H1 (cell line): ENCODE results near the gene GHRH. TPM values are rescaled to one million over a fixed set of nuclear protein-coding genes. Genes with fewer than 3 reads are reported as not detected.

ENCODE experiments used
- GTF2F1 ChIP-seq: IDR thresholded peaks from 2 replicates; pipeline ENCODE4 v1.6.1; 2012; ENCODE audit warnings: low read depth, low read length, improper control_type of control experiment, borderline replicate concordance
- KDM4A ChIP-seq: IDR thresholded peaks from one replicate; pipeline ENCODE4 v1.7.1; 2012; ENCODE audit warnings: low read depth, mild to moderate bottlenecking, moderate library complexity, low read length, inconsistent platforms; ENCODE audit not compliant: severe bottlenecking
- POLR2AphosphoS5 ChIP-seq: IDR thresholded peaks from 2 replicates; pipeline ENCODE4 v1.6.1; 2011; ENCODE audit warnings: low read depth, low read length
- RAD21 ChIP-seq, 2 experiments: IDR thresholded peaks in 1 of 2; conservative IDR thresholded peaks in 1 of 2; 2 replicates each; pipeline ENCODE4 v1.6.1; 2011; ENCODE audit warnings: low read depth in 2 of 2, low read length in 2 of 2, improper control_type of control experiment in 1 of 2, inconsistent platforms in 1 of 2, mild to moderate bottlenecking in 1 of 2, moderate library complexity in 1 of 2
- SRF ChIP-seq: IDR thresholded peaks from 2 replicates; pipeline ENCODE4 v1.6.1; 2011; ENCODE audit warnings: mild to moderate bottlenecking, low read depth, low read length, moderate library complexity
- TBP ChIP-seq: IDR thresholded peaks from 2 replicates; pipeline ENCODE4 v1.6.1; 2011; ENCODE audit warnings: low read depth, low read length, improper control_type of control experiment
- polyA plus RNA-seq, 7 experiments: library from polyadenylated mRNA; depleted of rRNA in 3 of 7; stranded (reverse) in 5 of 7; unstranded in 2 of 7; fragments of >200 nt in 5 of 7; fragments of 200-250 nt in 2 of 7; gene quantifications; 1 replicate in 5 of 7; 2 replicates in 1 of 7; 4 replicates in 1 of 7; pipeline versions ENCODE4 v1.2.1 to v1.2.3, GENCODE V29; 2011 to 2013; ENCODE audit warnings: missing spikeins in 2 of 7, mixed read lengths in 2 of 7
- total RNA-seq: library from RNA; stranded (reverse); fragmentation: NEBNext Ultra II Directional; extraction: Animal tissue kit (Norgen Biotek cat#: 25700); gene quantifications from 2 replicates; pipeline ENCODE4 v1.2.1, GENCODE V29; 2021

The GHRH gene
- total and polyA plus RNA-seq, 2 of the 8 experiments (the other 6 are each of a cell fraction or from before 2014, with no cell fraction given) = not detected

DNA sequence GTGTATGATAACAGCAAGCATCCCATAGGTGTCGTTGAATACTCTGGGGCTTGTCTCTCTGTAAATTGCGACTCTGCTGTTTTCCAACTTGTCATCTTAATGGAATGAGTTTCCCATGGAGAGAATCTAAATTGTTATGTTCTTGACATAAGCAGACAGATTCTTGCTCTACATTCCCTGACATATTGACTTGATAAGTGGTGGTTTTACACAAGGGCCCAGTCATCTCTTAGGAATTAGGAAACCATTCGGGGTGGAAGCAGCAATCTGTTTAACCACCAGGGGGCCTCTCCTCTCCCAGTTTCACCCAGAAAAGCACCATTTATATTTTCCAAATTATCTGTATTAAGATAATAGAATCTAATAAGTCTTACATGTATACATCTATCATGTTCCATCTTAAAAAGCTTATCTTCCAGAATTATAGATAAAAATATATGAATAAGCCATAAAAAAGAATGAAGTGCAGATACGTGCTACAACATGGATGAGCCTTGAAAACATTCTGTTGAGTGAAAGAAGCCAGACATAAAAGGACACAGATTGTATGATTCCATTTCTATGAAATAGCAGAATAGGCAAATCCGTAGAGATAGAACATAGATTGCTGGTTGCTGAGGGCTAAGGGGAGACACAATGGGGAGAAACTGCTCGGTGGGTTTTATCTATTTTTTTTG lies 59.2 kb downstream of the GHRH start (continued):
- TF ChIP-seq RAD21 (IDR thresholded peaks at IDR 0.05 in 1 of 2, conservative IDR thresholded peaks at IDR 0.05 in 1 of 2; ENCODE audit: low read depth in 2 of 2, low read length in 2 of 2) = peak in 1 of 2 experiments; percentile 42; a peak in 2 of 4 replicates
- TF ChIP-seq TBP = no peak
- no peak for TF ChIP-seq POLR2AphosphoS5
- TF ChIP-seq SRF = no peak
- no peak for TF ChIP-seq KDM4A
- no peak for TF ChIP-seq GTF2F1
